Muscle layer of duodenum (tissue), 2 donors: ENCODE data around the gene ERN2.

Experiments used
- H3K27ac ChIP-seq: one replicate; pipeline ENCODE4 v1.7.0; 2013; ENCODE audit warnings: mild to moderate bottlenecking, low read length
- H3K27me3 ChIP-seq: one replicate; pipeline ENCODE4 v1.7.0; 2013; ENCODE audit warnings: low read depth, mild to moderate bottlenecking, control low read depth, low read length
- H3K36me3 ChIP-seq, 2 donors: one replicate each; pipeline ENCODE4 v1.7.0; 2013; ENCODE audit warnings: low read length in 2 of 2, control low read depth in 1 of 2, mild to moderate bottlenecking in 1 of 2; ENCODE audit not compliant: insufficient read depth in 2 of 2, control insufficient read depth in 1 of 2
- H3K4me1 ChIP-seq, 2 donors: one replicate each; pipeline ENCODE4 v1.7.0; 2013; ENCODE audit warnings: low read length in 2 of 2, mild to moderate bottlenecking in 2 of 2, control low read depth in 1 of 2, moderate library complexity in 1 of 2; ENCODE audit not compliant: insufficient read depth in 2 of 2, control insufficient read depth in 1 of 2
- H3K4me3 ChIP-seq, 2 donors: one replicate each; pipeline ENCODE4 v1.7.0; 2013; ENCODE audit warnings: low read length in 2 of 2, low read depth in 1 of 2, mild to moderate bottlenecking in 1 of 2
- H3K9me3 ChIP-seq, 2 donors: one replicate each; pipeline ENCODE4 v1.7.0; 2013; ENCODE audit warnings: low read length in 2 of 2, control low read depth in 1 of 2, mild to moderate bottlenecking in 1 of 2; ENCODE audit not compliant: control insufficient read depth in 1 of 2
- donor health status: healthy.

ERN2 gene

GRCh38 chr16:23716484-23716883, 3.5 kb upstream of the ERN2 start:
- Histone ChIP-seq H3K27ac (no peak overlapping the region), H3K36me3 (no peaks in the 10 kb centered on the region), H3K9me3 (no peaks in the 10 kb centered on the region), H3K27me3 (peaks cover 8% of the 10 kb centered on the region), H3K4me3 (no peak overlapping the region), H3K4me1 (peaks cover 0 to 4% of the 10 kb centered on the region in 2 donors)

GRCh38 chr16:23711785-23712184, 1.2 kb downstream of the ERN2 start:
- Histone ChIP-seq H3K36me3 (peaks cover 0 to 4% of the 10 kb centered on the region in 2 donors), H3K27me3 (peaks cover 12% of the 10 kb centered on the region), H3K4me3 (no peak overlapping the region), H3K4me1 (peaks cover 0 to 4% of the 10 kb centered on the region in 2 donors), H3K27ac (peak overlapping the region; percentile 69), H3K9me3 (peaks cover 5 to 18% of the 10 kb centered on the region in 2 donors)

- H3K27me3 ChIP-seq, result peaks cover 12% of the 10 kb centered on the region
- H3K27ac ChIP-seq, result no peak overlapping the region
- peaks cover 0 to 4% of the 10 kb centered on the region in 2 donors for H3K36me3 ChIP-seq
- peaks cover 0 to 4% of the 10 kb centered on the region in 2 donors for H3K4me1 ChIP-seq
- peaks cover 5 to 18% of the 10 kb centered on the region in 2 donors for H3K9me3 ChIP-seq
- no peak overlapping the region for H3K4me3 ChIP-seq
Observed at GRCh38 chr16:23710504-23710903, 2.5 kb downstream of the ERN2 start.

- H3K27me3 ChIP-seq, result peaks cover 12% of the 10 kb centered on the region
- peaks cover 5 to 18% of the 10 kb centered on the region in 2 donors for H3K9me3 ChIP-seq
- H3K36me3 ChIP-seq, result peaks cover 0 to 4% of the 10 kb centered on the region in 2 donors
Observed at GRCh38 chr16:23710008-23710407, 3.0 kb downstream of the ERN2 start.

GRCh38 chr16:23709536-23709935, 3.5 kb downstream of the ERN2 start:
- Histone ChIP-seq H3K4me1 (peaks cover 0 to 4% of the 10 kb centered on the region in 2 donors), H3K27me3 (peaks cover 12% of the 10 kb centered on the region)

More at GRCh38 chr16:23710008-23710407, 3.0 kb downstream of the ERN2 start:
- Histone ChIP-seq H3K4me3 (no peak overlapping the region), H3K27ac (no peak overlapping the region), H3K4me1 (peaks cover 0 to 4% of the 10 kb centered on the region in 2 donors)

GRCh38 chr16:23706439-23706838, 6.6 kb downstream of the ERN2 start:
- Histone ChIP-seq H3K27ac (no peak overlapping the region), H3K36me3 (peaks cover 0 to 4% of the 10 kb centered on the region in 2 donors), H3K9me3 (peaks cover 5 to 22% of the 10 kb centered on the region in 2 donors), H3K4me3 (no peak overlapping the region), H3K27me3 (peaks cover 4% of the 10 kb centered on the region), H3K4me1 (no peaks in the 10 kb centered on the region)

More at GRCh38 chr16:23709536-23709935, 3.5 kb downstream of the ERN2 start:
- Histone ChIP-seq H3K4me3 (no peak overlapping the region), H3K9me3 (peaks cover 5 to 18% of the 10 kb centered on the region in 2 donors), H3K36me3 (peaks cover 0 to 4% of the 10 kb centered on the region in 2 donors), H3K27ac (no peak overlapping the region)

GRCh38 chr16:23705517-23705902, 7.5 kb downstream of the ERN2 start:
- Histone ChIP-seq H3K27me3 (no peaks in the 10 kb centered on the region), H3K9me3 (peaks cover 5 to 22% of the 10 kb centered on the region in 2 donors), H3K27ac (no peak overlapping the region), H3K4me3 (no peak overlapping the region), H3K36me3 (no peaks in the 10 kb centered on the region), H3K4me1 (no peaks in the 10 kb centered on the region)

- Histone ChIP-seq H3K27ac (no peak overlapping the region), H3K4me3 (no peak overlapping the region), H3K4me1 (no peaks in the 10 kb centered on the region), H3K27me3 (no peaks in the 10 kb centered on the region), H3K36me3 (no peaks in the 10 kb centered on the region), H3K9me3 (peaks cover 3 to 19% of the 10 kb centered on the region in 2 donors)
Observed at GRCh38 chr16:23704772-23705516, 8.1 kb downstream of the ERN2 start.

- Histone ChIP-seq H3K4me3 (no peak overlapping the region), H3K4me1 (no peaks in the 10 kb centered on the region), H3K27ac (no peak overlapping the region), H3K27me3 (no peaks in the 10 kb centered on the region), H3K9me3 (peaks cover 0 to 4% of the 10 kb centered on the region in 2 donors), H3K36me3 (no peaks in the 10 kb centered on the region)
Observed at GRCh38 chr16:23702951-23703350, 10.1 kb downstream of the ERN2 start.

- Histone ChIP-seq H3K4me3 (no peak overlapping the region), H3K36me3 (no peaks in the 10 kb centered on the region), H3K27ac (no peak overlapping the region), H3K4me1 (no peaks in the 10 kb centered on the region), H3K9me3 (peaks cover 0 to 4% of the 10 kb centered on the region in 2 donors), H3K27me3 (no peaks in the 10 kb centered on the region)
Observed at GRCh38 chr16:23701045-23701444, 12.0 kb downstream of the ERN2 start.

GRCh38 chr16:23700509-23700908, 12.5 kb downstream of the ERN2 start:
- Histone ChIP-seq H3K4me3 (no peak overlapping the region), H3K4me1 (no peaks in the 10 kb centered on the region), H3K27ac (no peak overlapping the region), H3K36me3 (no peaks in the 10 kb centered on the region), H3K9me3 (peaks cover 0 to 4% of the 10 kb centered on the region in 2 donors), H3K27me3 (no peaks in the 10 kb centered on the region)
